ENCODE results near the gene BAHD1. TPM values are rescaled to one million over a fixed set of nuclear protein-coding genes. Genes with fewer than 3 reads are reported as not detected.

Gene BAHD1
- total RNA-seq, 1 donor from 2014 or later = 9.5 TPM

GRCh38 chr15:40424483-40425115 is 16.2 kb upstream of the BAHD1 start:
- no peak for DNase-seq

GRCh38 chr15:40425681-40426080 is 15.1 kb upstream of the BAHD1 start:
- no peak for DNase-seq

GRCh38 chr15:40427188-40427587 is 13.6 kb upstream of the BAHD1 start:
- no peak for DNase-seq

GRCh38 chr15:40428185-40428584 is 12.6 kb upstream of the BAHD1 start:
- DNase-seq = no peak

- DNase-seq = no peak
Measured at GRCh38 chr15:40429068-40429710, 11.6 kb upstream of the BAHD1 start.

- DNase-seq = no peak
Measured at GRCh38 chr15:40430271-40430805, 10.4 kb upstream of the BAHD1 start.

- no peak for DNase-seq
Measured at GRCh38 chr15:40435023-40435709, 5.6 kb upstream of the BAHD1 start.

- no peak for DNase-seq
Measured at GRCh38 chr15:40435710-40436089, 5.1 kb upstream of the BAHD1 start.

- DNase-seq = no peak
Measured at GRCh38 chr15:40436116-40436891, 4.4 kb upstream of the BAHD1 start.

- DNase-seq = no peak
Measured at GRCh38 chr15:40436892-40437751, 3.6 kb upstream of the BAHD1 start.

- DNase-seq = no peak
Measured at GRCh38 chr15:40437752-40438687, 2.7 kb upstream of the BAHD1 start.

- DNase-seq = no peak
Measured at GRCh38 chr15:40438712-40439111, 2.0 kb upstream of the BAHD1 start.

- DNase-seq = no peak
Measured at GRCh38 chr15:40439461-40439959, 1.2 kb upstream of the BAHD1 start.

GRCh38 chr15:40439960-40440742 is 602 bp upstream of the BAHD1 start:
- DNase-seq = peak; percentile 30

- peak; percentile 24 for DNase-seq
Measured at GRCh38 chr15:40441565-40442531, 1.1 kb downstream of the BAHD1 start.

GRCh38 chr15:40443255-40443654 is 2.5 kb downstream of the BAHD1 start:
- no peak for DNase-seq

- no peak for DNase-seq
Measured at GRCh38 chr15:40443846-40444245, 3.1 kb downstream of the BAHD1 start.

- DNase-seq = no peak
Measured at GRCh38 chr15:40444736-40445135, 4.0 kb downstream of the BAHD1 start.

Measured in dermis blood vessel endothelial cell (primary cell).